Activated CD4-positive, CD25-positive, alpha-beta regulatory T cell (primary cell): ENCODE measurements around the gene SMARCD1.

Experiments used
- DNase-seq, 4 experiments: peaks; one replicate each; lab custom pipeline; 2025; lab: John Stamatoyannopoulos, UW

Gene SMARCD1

DNA sequence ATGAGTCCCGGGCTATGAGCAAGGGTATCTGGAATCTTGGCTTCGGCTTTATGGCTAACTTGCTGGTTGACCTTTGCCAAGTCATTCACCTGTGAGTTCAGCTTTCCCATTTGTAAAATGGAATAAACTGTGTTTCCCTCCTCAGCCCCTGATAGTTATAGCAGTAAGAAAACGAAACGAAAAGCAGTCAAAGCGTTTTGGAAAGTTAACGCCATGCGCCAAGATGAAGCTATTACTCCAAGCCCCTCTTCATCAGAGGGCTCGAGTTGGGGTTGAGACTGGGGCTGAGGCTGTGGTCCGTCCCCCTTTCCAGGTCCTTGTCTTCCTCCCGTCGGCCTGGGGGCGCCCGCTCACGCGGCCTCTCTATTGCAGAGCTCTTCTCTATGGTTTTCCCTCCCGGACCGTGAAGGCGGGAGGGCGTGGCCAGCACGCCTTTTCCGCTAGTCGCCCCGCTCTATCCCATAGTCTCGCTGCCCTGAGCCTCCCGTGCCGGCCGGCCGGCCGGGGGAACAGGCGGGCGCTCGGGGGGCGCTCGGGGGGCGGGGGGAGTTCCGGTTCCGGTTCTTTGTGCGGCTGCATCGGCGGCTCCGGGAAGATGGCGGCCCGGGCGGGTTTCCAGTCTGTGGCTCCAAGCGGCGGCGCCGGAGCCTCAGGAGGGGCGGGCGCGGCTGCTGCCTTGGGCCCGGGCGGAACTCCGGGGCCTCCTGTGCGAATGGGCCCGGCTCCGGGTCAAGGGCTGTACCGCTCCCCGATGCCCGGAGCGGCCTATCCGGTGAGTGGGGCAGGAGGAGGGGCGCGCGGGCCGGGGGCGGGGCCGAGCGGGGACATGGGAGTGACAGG, at the start of gene SMARCD1:
Gene SMARCD1, plus strand, starts transcription at position 568 of the 840 bp plus-strand sequence. Its CDS starts 28 bp downstream, at position 596.
- peak; percentile 67 to 76 (median 68) for DNase-seq

GRCh38 chr12:50038336-50038735, 46.8 kb upstream of the SMARCD1 start:
- no peak for DNase-seq

DNA sequence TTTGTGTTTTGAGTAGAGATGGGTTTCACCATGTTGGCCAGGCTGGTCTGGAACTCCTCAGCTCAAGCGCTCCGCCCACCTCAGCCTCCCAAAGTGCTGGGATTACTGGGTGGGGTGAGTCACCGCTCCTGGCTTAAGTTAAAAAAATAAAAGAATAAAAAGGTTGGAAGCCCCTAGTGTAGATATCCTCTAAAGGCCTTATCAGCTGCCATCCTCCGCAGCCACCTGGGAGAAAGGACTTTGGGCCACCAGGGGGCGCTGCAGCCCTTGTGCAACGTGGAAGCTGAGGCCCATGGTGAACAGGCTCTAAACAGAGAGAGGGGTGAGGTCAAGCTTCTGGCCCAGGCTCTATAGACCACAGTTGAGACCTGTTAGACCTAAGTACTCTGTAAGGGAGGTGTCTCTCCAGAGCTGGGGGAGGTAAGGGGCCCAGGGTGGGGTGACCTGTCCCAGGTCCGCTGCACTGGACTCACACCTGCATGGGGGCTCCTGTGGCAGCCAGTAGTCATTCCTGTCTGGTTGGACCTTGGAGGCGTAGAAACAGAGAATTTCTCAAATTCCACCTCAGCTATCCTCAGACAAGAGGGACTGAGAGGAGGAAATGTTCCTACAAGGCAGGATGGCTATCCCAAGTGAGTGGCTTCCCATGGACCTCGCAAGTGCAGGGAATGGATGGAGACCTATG, 45.8 kb upstream of the SMARCD1 start:
- DNase-seq = peak; percentile 67 to 86 (median 77)

GRCh38 chr12:50040657-50041056, 44.5 kb upstream of the SMARCD1 start:
- DNase-seq = no peak

GRCh38 chr12:50041062-50041860, 43.9 kb upstream of the SMARCD1 start:
- DNase-seq = no peak

DNA sequence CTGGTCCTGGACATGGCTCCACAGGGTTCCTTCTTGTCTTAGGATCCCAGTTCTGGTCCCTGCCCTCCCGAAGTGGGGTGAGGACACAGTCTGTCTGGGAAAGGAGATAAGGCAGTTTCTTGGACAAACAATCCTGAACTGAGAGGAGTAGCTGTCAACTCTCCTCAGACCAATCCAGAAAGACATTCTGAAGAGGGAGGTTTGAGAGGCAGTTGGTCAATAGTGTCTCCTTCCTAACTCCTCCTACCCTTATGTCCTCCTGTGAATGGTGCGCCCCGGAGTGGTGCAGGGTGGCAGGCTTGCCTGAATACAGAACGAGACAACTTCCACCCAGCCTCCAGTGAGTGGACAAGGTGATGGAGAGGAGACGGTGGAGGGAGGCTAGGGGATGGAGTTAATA, 43.2 kb upstream of the SMARCD1 start:
- no peak for DNase-seq

DNA sequence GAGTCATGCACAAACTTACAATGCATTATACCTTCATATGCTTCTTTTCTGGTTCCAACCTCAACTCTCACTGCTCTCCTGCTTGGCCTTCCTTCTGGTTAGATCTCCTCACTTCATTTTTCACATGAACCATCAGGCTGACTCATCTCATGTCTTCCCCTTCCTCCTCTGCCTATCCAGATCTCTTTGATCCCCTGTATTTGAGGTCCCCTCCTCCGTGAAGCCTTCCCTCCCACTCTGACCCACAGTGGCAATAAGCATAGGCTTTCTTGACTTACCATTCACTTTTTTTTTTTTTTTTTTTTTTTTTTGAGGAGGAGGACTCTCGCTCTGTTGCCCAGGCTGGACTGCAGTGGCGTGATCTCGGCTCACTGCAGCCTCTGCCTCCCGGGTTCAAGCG, 42.4 kb upstream of the SMARCD1 start:
- DNase-seq = no peak

GRCh38 chr12:50043308-50043707, 41.8 kb upstream of the SMARCD1 start:
- no peak for DNase-seq

GRCh38 chr12:50043854-50044253, 41.3 kb upstream of the SMARCD1 start:
- DNase-seq = no peak

- DNase-seq = no peak
These were observed 37.4 kb upstream of the SMARCD1 start for GRCh38 chr12:50047693-50048250.

- DNase-seq = no peak
These were observed 35.7 kb upstream of the SMARCD1 start for GRCh38 chr12:50049254-50050118.

- no peak for DNase-seq
These were observed 35.1 kb upstream of the SMARCD1 start for GRCh38 chr12:50050119-50050385.

GRCh38 chr12:50050410-50051098, 34.6 kb upstream of the SMARCD1 start:
- no peak for DNase-seq

- no peak for DNase-seq
These were observed 33.9 kb upstream of the SMARCD1 start for GRCh38 chr12:50051101-50051806.

DNA sequence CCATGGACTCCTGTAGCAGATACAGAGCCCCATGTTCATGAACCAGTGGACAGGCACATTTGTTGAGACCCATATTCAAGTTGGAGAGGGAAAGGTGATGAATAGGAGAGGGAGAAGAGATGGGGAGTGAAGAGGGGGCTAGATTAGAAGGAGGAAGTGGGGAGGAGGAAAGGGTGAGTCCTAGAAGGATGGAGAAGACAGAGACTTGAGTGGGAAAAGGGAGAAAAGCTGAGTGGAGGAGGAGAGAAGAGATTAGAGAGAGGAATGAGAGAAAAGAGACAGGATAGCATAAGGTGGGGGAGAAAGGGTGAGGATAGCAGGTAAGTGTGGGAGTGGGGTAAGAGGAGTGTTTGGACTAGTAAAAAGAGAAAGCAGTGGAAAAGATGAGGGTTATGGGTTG, 32.6 kb upstream of the SMARCD1 start:
- no peak for DNase-seq

DNA sequence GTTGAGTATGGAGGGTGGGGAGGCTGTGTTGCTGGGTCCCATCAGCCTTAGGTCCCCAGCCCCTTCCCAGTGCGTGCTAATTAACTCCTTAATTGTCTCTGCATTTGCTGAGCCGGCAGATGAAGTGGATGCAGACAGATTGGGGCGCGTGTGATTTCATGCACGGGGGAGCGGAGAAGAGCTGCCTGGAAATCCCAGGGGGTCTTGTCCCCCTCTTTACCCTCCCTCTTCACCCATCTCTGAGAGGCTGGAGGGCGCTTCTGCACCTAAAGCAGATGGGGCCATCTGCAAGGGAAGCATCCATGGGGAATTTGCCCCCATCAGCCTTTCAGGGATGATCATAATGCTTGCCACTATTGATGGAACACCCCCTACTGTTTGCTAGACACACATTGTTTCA, 32.2 kb upstream of the SMARCD1 start:
- no peak for DNase-seq

DNA sequence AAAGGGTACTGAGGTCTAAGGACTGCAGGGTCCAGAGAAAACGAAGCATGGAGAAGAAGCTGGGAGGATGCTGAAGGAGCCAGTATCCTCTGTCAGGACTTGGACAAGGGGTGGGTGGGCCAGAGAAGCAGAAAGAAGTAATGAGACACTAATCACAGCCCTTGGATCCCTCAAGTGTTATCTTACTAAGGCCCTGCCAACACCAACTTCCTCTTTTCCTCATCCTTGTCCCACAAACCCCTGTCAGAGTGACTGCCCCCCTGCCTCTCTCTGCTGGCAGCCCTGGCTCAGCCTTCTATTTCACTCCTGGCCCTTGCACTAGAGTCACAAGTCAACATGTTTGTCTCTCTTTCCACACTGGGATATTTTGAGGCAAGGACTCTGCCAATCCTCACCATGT, 31.6 kb upstream of the SMARCD1 start:
- DNase-seq = no peak

DNA sequence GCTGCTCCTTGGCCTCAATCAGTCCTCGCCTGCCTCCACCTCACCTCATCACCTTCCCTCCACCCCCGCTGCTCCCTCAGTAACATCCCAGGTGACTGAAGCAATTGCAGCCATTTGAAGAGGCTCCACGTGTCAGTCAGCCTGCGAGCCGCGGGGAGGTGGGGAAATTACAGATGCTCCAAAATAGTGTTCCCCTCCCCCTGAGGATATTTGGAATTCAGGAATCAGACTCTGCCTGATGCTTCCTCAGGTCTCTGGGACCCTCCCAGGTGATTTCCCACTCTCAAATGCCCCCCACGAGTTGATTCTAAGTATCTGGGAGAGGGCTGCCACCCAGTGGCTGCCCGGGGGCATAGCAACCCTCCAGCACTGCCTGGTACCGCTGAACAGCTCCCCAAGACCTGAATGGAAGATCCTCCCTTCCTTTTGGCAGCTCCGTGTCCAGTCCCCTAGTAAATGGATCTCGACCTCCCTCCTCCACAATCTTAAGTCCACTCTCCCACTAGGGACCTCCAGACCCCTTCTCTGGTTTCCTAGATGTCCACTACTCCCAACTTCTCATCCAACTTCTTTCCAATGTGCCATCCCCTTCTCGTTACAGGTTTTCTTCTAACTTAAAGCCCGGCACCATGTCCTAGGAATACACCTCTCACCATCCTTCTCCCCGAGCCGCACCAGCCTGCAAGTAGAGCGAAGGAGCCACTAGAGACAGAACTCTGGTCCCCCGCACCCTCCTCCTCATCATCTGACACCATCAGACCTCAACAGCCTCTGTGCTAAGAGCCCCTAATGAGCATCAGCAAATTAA, 29.1 kb upstream of the SMARCD1 start:
- DNase-seq = peak in 2 of 4 experiments; percentile 13 to 40

- DNase-seq = no peak
These were observed 28.5 kb upstream of the SMARCD1 start for GRCh38 chr12:50056639-50056976.
